ENCODE data around the gene TTLL11.
A peak's percentile ranks its signal among the peaks of the same experiment; 100 is the strongest.

TTLL11 gene

GRCh38 chr9:121909111-121909510 lies 184.0 kb downstream of the TTLL11 start:
- Histone ChIP-seq H3K4me3 (ENCODE audit: low read depth, low read length) (no peak overlapping the region), H3K27me3 (ENCODE audit: insufficient read depth, low read depth, severe bottlenecking) (no peaks in the 10 kb centered on the region), H3K36me3 (no peaks in the 10 kb centered on the region), H3K27ac (no peak overlapping the region), H3K9me3 (ENCODE audit: severe bottlenecking) (peaks cover 3% of the 10 kb centered on the region)
- TF ChIP-seq, protein P1, sequence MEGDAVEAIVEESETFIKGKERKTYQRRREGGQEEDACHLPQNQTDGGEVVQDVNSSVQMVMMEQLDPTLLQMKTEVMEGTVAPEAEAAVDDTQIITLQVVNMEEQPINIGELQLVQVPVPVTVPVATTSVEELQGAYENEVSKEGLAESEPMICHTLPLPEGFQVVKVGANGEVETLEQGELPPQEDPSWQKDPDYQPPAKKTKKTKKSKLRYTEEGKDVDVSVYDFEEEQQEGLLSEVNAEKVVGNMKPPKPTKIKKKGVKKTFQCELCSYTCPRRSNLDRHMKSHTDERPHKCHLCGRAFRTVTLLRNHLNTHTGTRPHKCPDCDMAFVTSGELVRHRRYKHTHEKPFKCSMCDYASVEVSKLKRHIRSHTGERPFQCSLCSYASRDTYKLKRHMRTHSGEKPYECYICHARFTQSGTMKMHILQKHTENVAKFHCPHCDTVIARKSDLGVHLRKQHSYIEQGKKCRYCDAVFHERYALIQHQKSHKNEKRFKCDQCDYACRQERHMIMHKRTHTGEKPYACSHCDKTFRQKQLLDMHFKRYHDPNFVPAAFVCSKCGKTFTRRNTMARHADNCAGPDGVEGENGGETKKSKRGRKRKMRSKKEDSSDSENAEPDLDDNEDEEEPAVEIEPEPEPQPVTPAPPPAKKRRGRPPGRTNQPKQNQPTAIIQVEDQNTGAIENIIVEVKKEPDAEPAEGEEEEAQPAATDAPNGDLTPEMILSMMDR (IDR thresholded peaks at IDR 0.05; ENCODE audit: low read depth, low read length), result no peak
- DNase-seq, result no peak

GRCh38 chr9:121906074-121906870 lies 186.8 kb downstream of the TTLL11 start:
- TF ChIP-seq, protein P1 (IDR thresholded peaks at IDR 0.05; ENCODE audit: low read depth, low read length), result no peak
- Histone ChIP-seq H3K36me3 (no peaks in the 10 kb centered on the region), H3K9me3 (ENCODE audit: severe bottlenecking) (peaks cover 3% of the 10 kb centered on the region), H3K27me3 (ENCODE audit: insufficient read depth, low read depth, severe bottlenecking) (no peaks in the 10 kb centered on the region), H3K27ac (peak overlapping the region; percentile 40), H3K4me3 (ENCODE audit: low read depth, low read length) (no peak overlapping the region)
- peak; percentile 40 for DNase-seq

GRCh38 chr9:121902461-121903135 lies 190.5 kb downstream of the TTLL11 start:
- no peaks in the 10 kb centered on the region for H3K36me3 ChIP-seq
- H3K27ac ChIP-seq, result no peak overlapping the region
- no peak overlapping the region for H3K4me3 ChIP-seq (ENCODE audit: low read depth, low read length)
- DNase-seq, result no peak
- H3K9me3 ChIP-seq (ENCODE audit: severe bottlenecking), result peaks cover 12% of the 10 kb centered on the region
- H3K27me3 ChIP-seq (ENCODE audit: insufficient read depth, low read depth, severe bottlenecking), result no peaks in the 10 kb centered on the region
- TF ChIP-seq, protein P1 (IDR thresholded peaks at IDR 0.05; ENCODE audit: low read depth, low read length), result no peak

GRCh38 chr9:121901616-121902015 lies 191.5 kb downstream of the TTLL11 start:
- TF ChIP-seq, protein P1 (IDR thresholded peaks at IDR 0.05; ENCODE audit: low read depth, low read length), result no peak
- H3K27me3 ChIP-seq (ENCODE audit: insufficient read depth, low read depth, severe bottlenecking), result no peaks in the 10 kb centered on the region

DNA sequence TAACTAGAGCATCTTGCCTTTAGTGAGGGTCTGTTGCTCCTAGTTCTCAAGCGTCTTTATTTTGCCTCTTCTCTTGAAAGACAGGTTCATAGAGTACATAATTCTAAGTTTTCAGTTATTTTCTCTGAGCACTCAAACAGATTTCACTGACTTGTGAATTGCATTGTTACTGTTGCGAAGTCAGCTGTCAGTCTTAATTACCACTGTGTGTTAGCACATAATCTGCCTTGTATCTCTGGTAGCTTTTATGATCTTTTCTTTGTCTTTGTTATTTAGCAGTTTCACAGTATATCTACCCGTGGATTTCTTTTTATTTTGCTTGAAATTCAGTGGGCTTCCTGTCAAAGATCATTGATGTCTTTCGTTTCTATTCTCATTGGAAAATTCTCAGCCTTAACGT lies 192.9 kb downstream of the TTLL11 start:
- H3K9me3 ChIP-seq (ENCODE audit: severe bottlenecking), result peaks cover 12% of the 10 kb centered on the region
- H3K36me3 ChIP-seq, result no peaks in the 10 kb centered on the region
- H3K27me3 ChIP-seq (ENCODE audit: insufficient read depth, low read depth, severe bottlenecking), result no peaks in the 10 kb centered on the region
- TF ChIP-seq, protein P1 (IDR thresholded peaks at IDR 0.05; ENCODE audit: low read depth, low read length), result no peak
- H3K27ac ChIP-seq, result no peak overlapping the region
- H3K4me3 ChIP-seq (ENCODE audit: low read depth, low read length), result no peak overlapping the region
- DNase-seq, result no peak

More at GRCh38 chr9:121901616-121902015, 191.5 kb downstream of the TTLL11 start:
- Histone ChIP-seq H3K36me3 (no peaks in the 10 kb centered on the region), H3K4me3 (ENCODE audit: low read depth, low read length) (no peak overlapping the region), H3K27ac (no peak overlapping the region), H3K9me3 (ENCODE audit: severe bottlenecking) (peaks cover 12% of the 10 kb centered on the region)
- no peak for DNase-seq

Data from WERI-Rb-1 (cell line).